ENCODE data around the gene KNDC1.

Gene KNDC1

DNA sequence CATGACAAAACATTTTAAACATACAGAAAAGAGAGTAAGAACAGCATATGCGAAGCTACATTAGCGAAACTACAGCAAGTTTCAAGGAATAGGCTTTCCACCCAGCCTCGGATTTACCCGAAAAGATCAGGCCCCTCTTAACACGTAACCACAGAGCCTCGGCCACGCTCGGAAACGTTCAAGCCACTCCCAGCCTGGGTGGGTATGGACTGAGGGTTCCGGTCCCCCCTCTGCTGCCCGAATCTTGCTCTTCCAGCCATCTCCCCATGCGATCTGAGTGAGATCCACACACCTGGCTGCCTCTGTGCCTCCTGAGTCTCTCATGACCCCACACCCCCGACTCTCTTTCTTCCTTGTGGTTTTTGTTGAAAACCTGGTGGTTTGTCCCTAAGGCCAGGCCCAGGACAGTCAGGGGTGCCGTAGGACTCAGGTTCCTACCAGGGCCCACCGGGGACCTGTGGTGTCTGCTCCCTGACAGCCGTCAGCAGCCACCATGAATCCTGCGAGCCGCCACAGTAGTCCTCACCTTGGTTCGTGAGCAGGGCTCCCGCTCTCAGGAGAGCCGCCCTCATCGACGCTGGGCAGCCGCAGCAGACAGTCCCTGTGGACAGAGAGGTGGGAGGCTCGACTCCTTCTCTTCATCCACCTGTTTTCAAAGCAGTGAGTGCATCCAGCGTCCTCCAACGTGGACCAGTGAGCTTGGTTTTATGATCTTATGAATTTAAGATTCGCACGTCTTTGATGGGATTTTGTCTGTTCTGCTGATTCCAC is 18.5 kb downstream of the KNDC1 start:
- TF ChIP-seq, protein P1, sequence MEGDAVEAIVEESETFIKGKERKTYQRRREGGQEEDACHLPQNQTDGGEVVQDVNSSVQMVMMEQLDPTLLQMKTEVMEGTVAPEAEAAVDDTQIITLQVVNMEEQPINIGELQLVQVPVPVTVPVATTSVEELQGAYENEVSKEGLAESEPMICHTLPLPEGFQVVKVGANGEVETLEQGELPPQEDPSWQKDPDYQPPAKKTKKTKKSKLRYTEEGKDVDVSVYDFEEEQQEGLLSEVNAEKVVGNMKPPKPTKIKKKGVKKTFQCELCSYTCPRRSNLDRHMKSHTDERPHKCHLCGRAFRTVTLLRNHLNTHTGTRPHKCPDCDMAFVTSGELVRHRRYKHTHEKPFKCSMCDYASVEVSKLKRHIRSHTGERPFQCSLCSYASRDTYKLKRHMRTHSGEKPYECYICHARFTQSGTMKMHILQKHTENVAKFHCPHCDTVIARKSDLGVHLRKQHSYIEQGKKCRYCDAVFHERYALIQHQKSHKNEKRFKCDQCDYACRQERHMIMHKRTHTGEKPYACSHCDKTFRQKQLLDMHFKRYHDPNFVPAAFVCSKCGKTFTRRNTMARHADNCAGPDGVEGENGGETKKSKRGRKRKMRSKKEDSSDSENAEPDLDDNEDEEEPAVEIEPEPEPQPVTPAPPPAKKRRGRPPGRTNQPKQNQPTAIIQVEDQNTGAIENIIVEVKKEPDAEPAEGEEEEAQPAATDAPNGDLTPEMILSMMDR (IDR thresholded peaks at IDR 0.05; ENCODE audit: low read depth, low read length, missing control alignments): no peak
- DNase-seq (ENCODE audit: low read depth): no peak
- H3K4me3 ChIP-seq (ENCODE audit: low read depth, low read length): no peak overlapping the region

DNA sequence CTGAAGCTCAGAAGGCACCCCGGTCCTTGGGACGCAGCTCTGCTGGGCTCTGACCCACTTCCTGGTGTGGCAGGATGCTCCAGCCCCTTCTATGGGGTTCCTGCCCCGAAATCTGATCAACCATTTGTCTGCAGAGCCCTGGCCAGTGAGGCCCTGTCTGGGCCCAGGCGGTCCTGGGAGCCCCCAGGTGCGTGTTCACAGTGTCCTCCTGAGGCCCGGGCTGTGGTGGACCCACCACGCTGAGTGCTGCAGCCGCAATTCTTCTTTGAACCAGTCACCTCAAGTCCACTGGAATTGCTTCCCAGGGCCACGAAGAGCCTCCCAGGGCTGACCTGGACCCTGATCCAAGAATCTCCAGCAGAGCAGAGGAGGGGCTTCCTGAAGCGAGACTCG is 19.1 kb downstream of the KNDC1 start:
- TF ChIP-seq, protein P1 (IDR thresholded peaks at IDR 0.05; ENCODE audit: low read depth, low read length, missing control alignments): no peak
- no peak for DNase-seq (ENCODE audit: low read depth)

DNA sequence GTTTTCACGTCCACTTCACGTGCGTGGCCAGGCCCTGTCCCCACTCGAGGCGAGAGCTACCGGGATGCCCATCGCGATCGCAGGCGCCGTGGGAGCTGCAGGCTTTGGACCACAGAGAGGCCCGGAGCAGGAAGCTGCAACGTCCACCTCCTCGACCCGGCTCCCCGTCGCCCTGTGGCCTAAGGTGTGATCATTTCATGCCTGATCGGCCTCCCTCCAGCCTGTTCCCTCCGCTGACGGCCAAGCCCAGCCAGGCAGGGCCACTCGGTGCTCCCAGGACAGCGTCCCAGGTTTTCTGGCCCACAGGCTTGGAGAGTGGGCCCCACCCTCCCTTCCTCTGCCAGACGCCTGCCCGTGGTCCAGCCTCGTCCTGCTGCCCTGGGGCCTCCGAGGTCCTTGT is 19.6 kb downstream of the KNDC1 start:
- TF ChIP-seq, protein P1 (IDR thresholded peaks at IDR 0.05; ENCODE audit: low read depth, low read length, missing control alignments): no peak
- no peak for DNase-seq (ENCODE audit: low read depth)
- no peak overlapping the region for H3K4me3 ChIP-seq (ENCODE audit: low read depth, low read length)

More for the DNA sequence above, 19.1 kb downstream of the KNDC1 start:
- H3K4me3 ChIP-seq (ENCODE audit: low read depth, low read length): no peak overlapping the region

DNA sequence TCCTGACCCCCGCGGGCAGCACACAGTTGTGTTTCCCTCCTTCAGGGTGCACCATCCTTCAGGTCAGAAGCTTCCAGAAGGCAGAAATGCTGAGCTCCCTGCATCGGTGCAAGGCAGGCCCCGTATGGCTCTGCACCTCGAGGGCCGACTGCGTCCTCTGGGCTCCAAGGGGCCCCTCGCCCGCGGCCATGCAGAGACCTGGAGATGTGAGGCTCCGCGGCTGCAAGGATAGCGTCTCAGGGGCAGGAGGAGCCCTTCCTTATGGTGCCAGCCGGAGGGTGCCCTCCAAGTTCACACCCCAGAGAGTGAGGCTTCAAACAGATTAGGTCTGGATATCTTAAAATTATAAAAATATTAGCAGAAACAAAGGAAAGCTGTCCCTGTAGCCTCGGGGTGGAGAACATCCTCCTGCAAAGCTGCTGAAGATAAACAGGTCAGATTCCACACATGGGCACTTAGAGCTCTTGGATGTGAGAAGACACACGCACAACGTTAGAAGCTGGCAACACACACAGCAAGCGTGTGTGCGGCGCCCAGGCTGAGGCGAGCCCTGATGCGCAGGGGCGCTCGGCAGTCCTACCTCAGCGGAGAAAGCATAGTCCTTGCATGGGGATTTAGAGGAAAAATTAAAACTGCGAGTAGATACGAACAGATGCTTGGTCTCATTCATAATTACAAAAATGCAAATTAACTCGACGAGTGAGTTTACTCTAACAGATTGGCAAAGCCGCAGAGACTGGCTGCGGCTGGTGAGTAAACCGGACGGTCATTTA is 20.4 kb downstream of the KNDC1 start:
- DNase-seq (ENCODE audit: low read depth): no peak

DNA sequence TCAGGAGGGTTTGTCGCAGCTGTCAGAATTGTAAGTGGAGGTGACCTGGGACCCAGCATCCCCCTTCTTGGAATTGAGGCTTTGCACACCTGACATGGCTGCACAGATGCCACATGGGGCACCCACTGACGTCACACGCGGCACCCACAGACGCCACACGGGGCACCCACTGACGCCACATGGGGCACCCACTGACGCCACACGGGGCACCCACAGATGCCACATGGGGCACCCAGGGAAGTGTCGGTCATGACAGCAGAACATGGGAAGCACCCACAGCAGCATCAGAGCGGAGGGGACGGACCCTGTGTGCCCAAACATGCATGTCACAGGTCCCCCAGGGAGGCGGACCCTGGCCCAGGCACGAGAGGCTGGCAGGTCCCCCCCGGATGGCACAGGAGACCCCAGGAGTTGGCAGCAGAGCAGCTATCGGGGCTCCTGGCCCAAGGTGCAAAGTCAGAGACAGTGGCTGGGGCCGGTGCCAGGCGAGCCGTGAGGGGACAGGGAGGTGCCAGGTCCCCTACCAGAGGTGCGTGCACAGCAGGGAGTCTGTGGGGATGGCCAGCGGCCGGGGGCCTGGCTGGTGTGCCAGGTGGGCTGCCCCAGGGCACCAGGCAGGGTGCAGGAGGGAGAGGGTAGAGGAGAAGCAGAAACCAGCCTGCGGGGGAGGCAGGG is 21.1 kb downstream of the KNDC1 start:
- no peak overlapping the region for H3K4me3 ChIP-seq (ENCODE audit: low read depth, low read length)
- DNase-seq (ENCODE audit: low read depth): no peak
- TF ChIP-seq, protein P1 (IDR thresholded peaks at IDR 0.05; ENCODE audit: low read depth, low read length, missing control alignments): no peak

More for the DNA sequence above, 20.4 kb downstream of the KNDC1 start:
- TF ChIP-seq, protein P1 (IDR thresholded peaks at IDR 0.05; ENCODE audit: low read depth, low read length, missing control alignments): no peak
- H3K4me3 ChIP-seq (ENCODE audit: low read depth, low read length): no peak overlapping the region

DNA sequence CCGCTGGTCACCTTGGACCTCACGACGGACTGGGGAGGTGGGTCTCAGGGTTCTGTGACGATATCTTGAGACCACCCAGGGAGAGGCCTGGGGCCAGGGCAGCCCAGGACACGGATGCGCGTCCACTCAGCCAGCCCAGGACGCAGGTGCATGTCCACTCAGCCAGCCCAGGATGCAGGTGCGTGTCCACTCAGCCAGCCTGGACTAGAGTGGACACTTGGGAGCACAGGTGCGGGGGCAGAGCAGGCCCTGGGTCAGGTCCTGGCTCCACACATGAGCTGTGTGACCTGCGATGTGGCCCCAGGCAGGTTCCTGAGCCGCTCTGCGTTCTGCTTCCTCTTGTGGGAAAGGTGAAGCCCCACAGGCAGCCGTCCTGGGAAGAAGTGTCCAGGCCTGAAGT is 22.2 kb downstream of the KNDC1 start:
- no peak for DNase-seq (ENCODE audit: low read depth)
- no peak overlapping the region for H3K4me3 ChIP-seq (ENCODE audit: low read depth, low read length)
- TF ChIP-seq, protein P1 (IDR thresholded peaks at IDR 0.05; ENCODE audit: low read depth, low read length, missing control alignments): no peak
